Stromal cell of bone marrow (primary cell): ENCODE measurements around the gene MCF2L2.
A peak's percentile ranks its signal among the peaks of the same experiment; 100 is the strongest.

Experiments used
- DNase-seq: peaks from one replicate; pipeline ENCODE4 v3.0.0-alpha.2; 2012; ENCODE audit warnings: low read depth

The MCF2L2 gene

GRCh38 chr3:183293966-183294365 is 134.5 kb downstream of the MCF2L2 start:
- DNase-seq: no peak

GRCh38 chr3:183291497-183292031 is 136.9 kb downstream of the MCF2L2 start:
- DNase-seq: no peak

- no peak for DNase-seq
These were observed 138.2 kb downstream of the MCF2L2 start for GRCh38 chr3:183290216-183290615.

GRCh38 chr3:183288117-183288516 is 140.3 kb downstream of the MCF2L2 start:
- no peak for DNase-seq

- peak; percentile 91 for DNase-seq
These were observed 141.0 kb downstream of the MCF2L2 start for GRCh38 chr3:183287301-183287971.

GRCh38 chr3:183285828-183286457 is 142.5 kb downstream of the MCF2L2 start:
- DNase-seq: peak; percentile 95

- no peak for DNase-seq
These were observed 143.1 kb downstream of the MCF2L2 start for GRCh38 chr3:183285318-183285717.

GRCh38 chr3:183284570-183284969 is 143.8 kb downstream of the MCF2L2 start:
- no peak for DNase-seq

GRCh38 chr3:183283886-183284285 is 144.5 kb downstream of the MCF2L2 start:
- no peak for DNase-seq

- no peak for DNase-seq
These were observed 147.2 kb downstream of the MCF2L2 start for GRCh38 chr3:183281126-183281797.

- DNase-seq: no peak
These were observed 149.0 kb downstream of the MCF2L2 start for GRCh38 chr3:183279371-183279770.

GRCh38 chr3:183278479-183279088 is 149.8 kb downstream of the MCF2L2 start:
- peak; percentile 38 for DNase-seq

- DNase-seq: no peak
These were observed 151.2 kb downstream of the MCF2L2 start for GRCh38 chr3:183277260-183277659.

GRCh38 chr3:183275937-183276336 is 152.5 kb downstream of the MCF2L2 start:
- no peak for DNase-seq

GRCh38 chr3:183275418-183275817 is 153.0 kb downstream of the MCF2L2 start:
- peak; percentile 64 for DNase-seq

GRCh38 chr3:183274609-183275008 is 153.8 kb downstream of the MCF2L2 start:
- no peak for DNase-seq

- DNase-seq: no peak
These were observed 155.6 kb downstream of the MCF2L2 start for GRCh38 chr3:183272791-183273190.

GRCh38 chr3:183272142-183272541 is 156.3 kb downstream of the MCF2L2 start:
- DNase-seq: no peak

- DNase-seq: no peak
These were observed 158.1 kb downstream of the MCF2L2 start for GRCh38 chr3:183270344-183270743.

- no peak for DNase-seq
These were observed 159.1 kb downstream of the MCF2L2 start for GRCh38 chr3:183269345-183269744.

GRCh38 chr3:183268366-183268765 is 160.1 kb downstream of the MCF2L2 start:
- no peak for DNase-seq

- DNase-seq: no peak
These were observed 161.3 kb downstream of the MCF2L2 start for GRCh38 chr3:183267140-183267539.

GRCh38 chr3:183266454-183266853 is 162.0 kb downstream of the MCF2L2 start:
- DNase-seq: no peak
